Endodermal cell (in vitro differentiated cells): ENCODE data around the gene LMX1B. TPM values are rescaled to one million over a fixed set of nuclear protein-coding genes. Genes with fewer than 3 reads are reported as not detected.

Experiments used
- DNase-seq: peaks from one replicate; pipeline ENCODE4 v3.0.0-alpha.2; 2017
- H3K27ac ChIP-seq: 2 replicates; pipeline ENCODE4 v1.5.1; 2013; ENCODE audit warnings: mild to moderate bottlenecking, low read depth, low read length, moderate library complexity
- H3K27me3 ChIP-seq: 2 replicates; pipeline ENCODE4 v1.6.1; 2013; ENCODE audit warnings: mild to moderate bottlenecking, low read length, moderate library complexity; ENCODE audit not compliant: insufficient read depth, control insufficient read depth, poor library complexity, severe bottlenecking
- H3K36me3 ChIP-seq: 2 replicates; pipeline ENCODE4 v1.7.0; 2013; ENCODE audit warnings: mild to moderate bottlenecking, low read length, moderate library complexity; ENCODE audit not compliant: control insufficient read depth, insufficient read depth
- H3K4me1 ChIP-seq: one replicate; pipeline ENCODE4 v1.7.0; 2013; ENCODE audit warnings: low read length; ENCODE audit not compliant: control insufficient read depth, insufficient read depth
- H3K4me3 ChIP-seq: 2 replicates; pipeline ENCODE4 v1.5.1; 2013; ENCODE audit warnings: mild to moderate bottlenecking, low read length, moderate library complexity
- H3K9ac ChIP-seq: 2 replicates; pipeline ENCODE4 v1.6.1; 2013; ENCODE audit warnings: mild to moderate bottlenecking, low read length, moderate library complexity; ENCODE audit not compliant: poor library complexity, severe bottlenecking; ENCODE audit errors: extremely low read depth
- H3K9me3 ChIP-seq: 2 replicates; pipeline ENCODE4 v1.6.1; 2013; ENCODE audit warnings: mild to moderate bottlenecking, low read length, moderate library complexity; ENCODE audit not compliant: control insufficient read depth
- H3K27ac Mint-ChIP-seq: 2 replicates; pipeline ENCODE4 v1.8.0; 2020; ENCODE audit warnings: mixed read lengths
- H3K27me3 Mint-ChIP-seq: 2 replicates; pipeline ENCODE4 v1.8.0; 2021; ENCODE audit warnings: mild to moderate bottlenecking, mixed read lengths; ENCODE audit not compliant: insufficient read depth
- H3K36me3 Mint-ChIP-seq: 2 replicates; pipeline ENCODE4 v1.8.0; 2020; ENCODE audit warnings: low read depth, mixed read lengths
- H3K4me1 Mint-ChIP-seq: 2 replicates; pipeline ENCODE4 v1.8.0; 2020; ENCODE audit warnings: mixed read lengths
- H3K4me3 Mint-ChIP-seq: 2 replicates; pipeline ENCODE4 v1.8.0; 2020; ENCODE audit warnings: mild to moderate bottlenecking, moderate library complexity, mixed read lengths
- H3K9me3 Mint-ChIP-seq: 2 replicates; pipeline ENCODE4 v1.8.0; 2020; ENCODE audit warnings: mild to moderate bottlenecking, mixed read lengths
- CTCF ChIP-seq: fragments of 200-600 bp; sonication (generic); conservative IDR thresholded peaks from 2 replicates; pipeline ENCODE4 v1.5.0; 2021; ENCODE audit warnings: antibody characterized with exemption, mild to moderate bottlenecking
- WGBS, 2 experiments: methylation state at CpG; one replicate each; pipeline versions ENCODE4 v1.1.5 to v1.1.7; 2013; ENCODE audit warnings: missing lambda C conversion rate in 2 of 2, mixed read lengths in 1 of 2; ENCODE audit not compliant: insufficient coverage in 1 of 2, insufficient read length in 1 of 2; 5-methylcytosine and 5-hydroxymethylcytosine counted together
- total RNA-seq, 2 donors: library from RNA; stranded (reverse); fragmentation: NEBNext Ultra II Directional in 1 of 2; extraction: Animal tissue kit (Norgen Biotek cat#: 25700) in 1 of 2; gene quantifications; 2 replicates in 1 of 2; 3 replicates in 1 of 2; pipeline ENCODE4 v1.2.1, GENCODE V29; 2021

LMX1B gene
- total RNA-seq, 2 donors from 2014 or later, result 11.1 to 11.4 TPM

GRCh38 chr9:126738553-126738952 lies 124.8 kb downstream of the LMX1B start:
- peaks cover 53% of the 10 kb centered on the region for H3K27me3 Mint-ChIP-seq
- Histone ChIP-seq H3K9me3 (peaks cover 7% of the 10 kb centered on the region), H3K4me1 (no peaks in the 10 kb centered on the region), H3K36me3 (no peaks in the 10 kb centered on the region), H3K9ac (no peak overlapping the region), H3K27ac (no peak overlapping the region), H3K27me3 (peaks cover 36% of the 10 kb centered on the region), H3K4me3 (no peak overlapping the region)
- DNase-seq, result no peak
- H3K9me3 Mint-ChIP-seq, result peaks cover 18% of the 10 kb centered on the region
- TF ChIP-seq CTCF, result no peak
- no peaks in the 10 kb centered on the region for H3K4me1 Mint-ChIP-seq
- no peak overlapping the region for H3K27ac Mint-ChIP-seq
- no peaks in the 10 kb centered on the region for H3K36me3 Mint-ChIP-seq
- 64% methylated on average over 1 of the region's 1 CpG; no CpG with 5 or more reads in 1 of the 2 experiments for WGBS, 2 experiments
- H3K4me3 Mint-ChIP-seq, result no peak overlapping the region

- Histone ChIP-seq H3K27ac (no peak overlapping the region), H3K9ac (no peak overlapping the region), H3K36me3 (no peaks in the 10 kb centered on the region), H3K4me1 (no peaks in the 10 kb centered on the region), H3K4me3 (no peak overlapping the region), H3K27me3 (peaks cover 42% of the 10 kb centered on the region), H3K9me3 (no peaks in the 10 kb centered on the region)
- WGBS, 2 experiments, result 85 to 100% methylated on average over 2 to 5 of the region's 5 CpGs
- peaks cover 66% of the 10 kb centered on the region for H3K27me3 Mint-ChIP-seq
- H3K27ac Mint-ChIP-seq, result no peak overlapping the region
- H3K36me3 Mint-ChIP-seq, result no peaks in the 10 kb centered on the region
- H3K9me3 Mint-ChIP-seq, result no peaks in the 10 kb centered on the region
- DNase-seq, result no peak
- H3K4me1 Mint-ChIP-seq, result no peaks in the 10 kb centered on the region
- no peak for TF ChIP-seq CTCF
- H3K4me3 Mint-ChIP-seq, result no peak overlapping the region
Measured at GRCh38 chr9:126743041-126743440, 129.3 kb downstream of the LMX1B start.

- Histone ChIP-seq H3K27ac (no peak overlapping the region), H3K4me1 (no peaks in the 10 kb centered on the region), H3K27me3 (peaks cover 26% of the 10 kb centered on the region), H3K9ac (no peak overlapping the region), H3K9me3 (no peaks in the 10 kb centered on the region), H3K36me3 (no peaks in the 10 kb centered on the region), H3K4me3 (no peak overlapping the region)
- Mint-ChIP-seq H3K9me3 (no peaks in the 10 kb centered on the region), H3K27me3 (peaks cover 51% of the 10 kb centered on the region), H3K4me3 (no peak overlapping the region), H3K36me3 (no peaks in the 10 kb centered on the region), H3K4me1 (no peaks in the 10 kb centered on the region), H3K27ac (no peak overlapping the region)
- no peak for DNase-seq
- no peak for TF ChIP-seq CTCF
- 88 to 95% methylated on average over 4 to 10 of the region's 10 CpGs for WGBS, 2 experiments
Measured at GRCh38 chr9:126745574-126746411, 132.1 kb downstream of the LMX1B start.

Other genes with a start within 250 kb of the LMX1B start
- 10 to 100 TPM; 17.4 to 24.2 TPM for gene ZBTB43, start 191.1 kb downstream of the LMX1B start, total RNA-seq
- gene ZBTB34, start 246.7 kb downstream of the LMX1B start, total RNA-seq, result 10 to 100 TPM; 19.7 to 24.9 TPM